Measurements from ENCODE around the gene ZNF182. TPM values are rescaled to one million over a fixed set of nuclear protein-coding genes. Genes with fewer than 3 reads are reported as not detected.

ZNF182 gene
- total and polyA plus RNA-seq, 2 experiments from 2014 or later, result 6.2 to 7.1 TPM

GRCh38 chrX:47960406-47960805, 43.4 kb downstream of the ZNF182 start:
- no peak overlapping the region for H3K4me3 Mint-ChIP-seq
- no peak overlapping the region for H2AFZ ChIP-seq

More at GRCh38 chrX:47960406-47960805, 43.4 kb downstream of the ZNF182 start:
- no peak overlapping the region for H3K27ac Mint-ChIP-seq
- no peak for ATAC-seq
- no peaks in the 10 kb centered on the region for H3K27me3 ChIP-seq (ENCODE audit: insufficient read depth)
- no peaks in the 10 kb centered on the region for H3K4me1 ChIP-seq (ENCODE audit: insufficient read depth)
- H3K27ac ChIP-seq (ENCODE audit: low read depth), result no peak overlapping the region
- H3K27me3 Mint-ChIP-seq (ENCODE audit: insufficient read depth, low read depth, poor library complexity), result peaks cover 5% of the 10 kb centered on the region
- H3K79me2 ChIP-seq (replicated peaks; ENCODE audit: insufficient read depth), result no peaks in the 10 kb centered on the region
- H4K20me1 ChIP-seq (replicated peaks; ENCODE audit: insufficient read depth), result no peaks in the 10 kb centered on the region
- DNase-seq (ENCODE audit: low spot score), result no peak
- no peak overlapping the region for H3K4me2 ChIP-seq
- no peak overlapping the region for H3K4me3 ChIP-seq
- H3K36me3 Mint-ChIP-seq (ENCODE audit: low read depth), result peaks cover 38% of the 10 kb centered on the region
- H3K9me3 Mint-ChIP-seq, result peaks cover 46% of the 10 kb centered on the region
- H3K9me2 ChIP-seq (ENCODE audit: insufficient read depth), result no peaks in the 10 kb centered on the region
- peaks cover 11% of the 10 kb centered on the region; the same call in 2 of the 3 replicates for H3K4me1 Mint-ChIP-seq
- TF ChIP-seq CTCF (conservative IDR thresholded peaks at IDR 0.05; ENCODE audit: low read depth in 2 of 2) (no peak), POLR2AphosphoS5 (IDR thresholded peaks at IDR 0.05; ENCODE audit: low read depth) (no peak), ETS1 (IDR thresholded peaks at IDR 0.05) (no peak), STAT1 (IDR thresholded peaks at IDR 0.05; ENCODE audit: unreplicated experiment) (no peak), EZH2 (IDR thresholded peaks at IDR 0.05; ENCODE audit: low read depth, unreplicated experiment) (no peak), NANOG (IDR thresholded peaks at IDR 0.05; ENCODE audit: borderline replicate concordance) (no peak), ZNF462 (CRISPR knock-in tag; IDR thresholded peaks at IDR 0.05) (no peak), ZNF331 (CRISPR knock-in tag; IDR thresholded peaks at IDR 0.05; ENCODE audit: low read depth) (no peak), CREB1 (CRISPR knock-in tag; IDR thresholded peaks at IDR 0.05; ENCODE audit: low read depth) (no peak), ZNF114 (CRISPR knock-in tag; IDR thresholded peaks at IDR 0.05) (no peak), JUNB (IDR thresholded peaks at IDR 0.05; ENCODE audit: unreplicated experiment) (no peak), REST (IDR thresholded peaks at IDR 0.05; ENCODE audit: unreplicated experiment) (no peak), EZH2phosphoT487 (IDR thresholded peaks at IDR 0.05; ENCODE audit: unreplicated experiment) (no peak)
- peaks cover 2% of the 10 kb centered on the region; the same call in 1 of the 2 replicates for H3K36me3 ChIP-seq (ENCODE audit: insufficient read depth)
- H3F3A ChIP-seq (replicated peaks; ENCODE audit: low read depth), result no peaks in the 10 kb centered on the region

Measured in GM23338 (cell line).